Endometrium (tissue), 2 donors: ENCODE results near the gene DRD3.

Source experiments
- FAIRE-seq: peaks from 2 replicates; lab custom pipeline; 2012; peaks lifted over from hg19 to GRCh38; lab: Jason Lieb, UNC
- donor health status: control.
- donor health status: control.

The DRD3 gene

DNA sequence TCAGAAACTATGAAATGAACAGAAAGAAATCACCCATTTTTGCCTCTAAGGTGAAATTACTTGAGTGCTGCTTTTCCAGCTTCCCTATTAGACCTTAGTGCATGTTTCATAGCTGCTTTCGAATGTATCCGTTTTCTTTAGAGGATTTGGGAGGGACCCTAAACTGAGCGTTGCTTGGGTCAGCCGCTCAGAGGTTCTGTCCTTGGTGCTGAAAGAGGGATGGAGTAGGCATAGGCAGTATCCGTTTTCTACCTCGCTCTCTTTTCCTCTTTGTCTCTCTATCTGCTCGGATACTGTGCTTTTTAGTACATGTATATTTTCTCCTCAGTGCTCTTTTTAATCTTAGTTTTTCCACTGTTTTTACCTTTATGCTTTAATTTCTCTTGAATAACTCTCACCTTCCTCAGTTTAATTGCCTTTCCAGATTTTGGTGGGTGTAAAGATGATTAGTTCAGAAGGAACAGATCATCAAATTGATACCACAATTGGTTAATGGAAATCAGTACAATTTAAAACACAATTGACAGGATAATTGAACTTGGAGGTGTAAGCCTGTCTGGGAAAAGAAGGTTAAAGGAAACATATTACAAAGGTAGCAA lies at the start of gene DRD3:
Gene DRD3 (minus strand): TSS at position 283 of the 599 bp plus-strand sequence. CDS start 7,060 bp downstream, outside the sequence.
- FAIRE-seq: no peak

GRCh38 chr3:114227076-114227475 lies 48.2 kb upstream of the DRD3 start:
- no peak for FAIRE-seq

DNA sequence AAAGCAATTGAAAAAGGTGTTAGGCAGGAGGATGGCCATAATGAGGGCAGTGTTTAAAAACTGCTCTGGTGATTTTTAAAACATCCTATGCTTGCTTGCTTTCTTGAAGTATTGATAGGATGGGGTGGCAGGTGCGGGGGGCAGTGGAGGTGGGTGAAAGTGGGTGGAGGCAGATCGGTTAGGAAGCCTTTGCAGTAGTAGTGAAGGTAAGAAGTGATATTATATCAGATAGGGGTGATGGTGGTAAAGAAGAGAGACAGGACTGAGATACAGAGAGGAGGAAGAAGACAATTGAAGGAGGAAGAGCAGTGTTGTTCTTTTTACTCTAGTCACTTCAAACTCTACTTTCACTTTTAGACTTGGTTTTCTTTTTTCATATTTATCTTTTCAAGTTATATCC lies 47.5 kb upstream of the DRD3 start:
- no peak for FAIRE-seq

DNA sequence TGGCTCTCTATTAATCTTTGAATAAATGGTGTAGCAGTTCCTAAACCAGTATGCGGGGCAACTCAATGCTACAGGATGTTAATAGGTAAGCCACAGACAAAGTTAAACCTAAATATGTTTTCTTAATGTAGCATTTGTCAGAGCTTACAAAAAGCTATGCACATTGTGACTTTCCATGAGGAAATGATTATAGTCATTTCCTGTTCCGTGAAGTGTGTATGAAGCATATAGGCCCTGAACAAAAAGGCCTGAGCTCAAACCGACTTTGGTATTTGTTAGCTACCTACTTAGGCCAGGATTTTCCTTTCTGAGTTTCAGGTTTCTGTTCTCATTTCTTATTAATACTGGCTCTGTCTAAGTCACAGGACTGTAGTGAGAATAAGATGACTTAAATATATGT lies 44.3 kb upstream of the DRD3 start:
- no peak for FAIRE-seq

GRCh38 chr3:114221881-114222264 lies 43.0 kb upstream of the DRD3 start:
- no peak for FAIRE-seq

DNA sequence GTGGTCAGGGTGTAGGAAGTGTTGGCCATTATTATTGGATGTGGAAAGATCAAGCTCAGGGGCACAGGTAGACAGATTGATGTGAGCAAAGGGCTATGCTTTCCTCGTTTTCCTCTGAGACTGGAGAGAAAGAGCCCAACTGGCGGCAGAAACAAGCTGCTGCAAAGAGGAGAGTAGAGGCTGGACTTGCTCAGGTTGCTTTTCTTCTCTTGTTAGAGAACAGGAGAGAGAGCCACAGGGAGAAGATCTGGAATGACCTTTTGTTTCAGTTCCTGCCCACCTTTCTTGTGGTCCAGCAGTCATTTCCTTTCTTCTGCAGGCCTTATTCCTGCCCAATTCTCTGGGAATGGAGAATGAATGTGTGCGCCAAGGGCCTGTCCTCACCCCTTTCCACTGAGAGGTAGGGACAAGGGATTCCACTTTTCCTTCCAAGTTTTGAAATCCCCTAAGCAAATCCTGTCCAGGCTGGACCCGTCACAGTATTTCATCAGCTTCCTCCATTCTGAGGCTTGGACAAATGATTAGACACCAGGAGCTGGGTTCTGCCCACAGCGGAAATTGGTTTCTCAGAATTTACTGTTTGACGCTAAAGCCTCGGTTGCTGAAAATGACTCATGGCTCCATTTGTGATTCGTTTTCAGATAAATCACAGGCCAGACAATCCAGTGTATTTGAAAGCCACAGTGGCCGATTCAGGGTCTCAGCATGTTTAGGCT lies 42.5 kb upstream of the DRD3 start:
- no peak for FAIRE-seq

DNA sequence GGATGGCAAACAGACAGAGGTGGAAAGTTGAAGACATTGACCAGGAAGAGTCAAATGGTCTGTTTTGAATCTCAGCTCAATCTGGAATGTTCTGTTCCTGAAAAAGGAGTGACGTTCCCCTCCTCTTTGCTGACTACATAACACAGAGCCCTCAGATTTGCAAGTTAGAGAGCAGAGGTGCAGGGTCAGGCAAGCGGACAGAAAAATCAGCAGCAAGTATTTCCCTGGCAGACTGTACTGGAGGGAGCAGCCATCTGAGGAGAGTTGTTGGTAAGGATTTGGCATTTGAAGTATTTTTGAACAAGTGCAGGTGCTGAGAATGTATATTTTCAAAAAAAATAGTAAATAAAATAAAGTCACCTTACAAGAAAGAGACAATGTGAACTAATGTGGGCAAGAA lies 40.9 kb upstream of the DRD3 start:
- FAIRE-seq: no peak

- FAIRE-seq: no peak
These were observed 39.8 kb upstream of the DRD3 start for GRCh38 chr3:114218578-114219185.

DNA sequence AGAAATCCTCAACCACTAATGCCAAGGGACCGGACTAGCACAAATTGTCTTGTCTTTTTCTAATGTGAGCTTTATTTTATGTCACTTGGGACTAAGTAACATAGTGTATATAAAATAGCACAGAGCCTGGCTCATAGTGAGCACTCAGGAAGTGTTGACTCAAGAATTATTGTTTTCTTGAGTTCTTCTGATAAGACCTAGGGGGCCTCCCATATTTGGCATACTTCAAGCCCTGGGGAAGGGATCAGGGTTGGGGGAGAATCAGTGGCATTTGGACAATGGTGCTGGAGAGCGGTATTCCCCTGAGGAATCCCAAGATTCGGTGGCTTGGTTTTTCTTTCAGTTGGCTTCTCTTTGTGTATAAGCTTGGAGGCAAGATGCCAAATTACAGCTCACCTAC lies 39.2 kb upstream of the DRD3 start:
- no peak for FAIRE-seq

DNA sequence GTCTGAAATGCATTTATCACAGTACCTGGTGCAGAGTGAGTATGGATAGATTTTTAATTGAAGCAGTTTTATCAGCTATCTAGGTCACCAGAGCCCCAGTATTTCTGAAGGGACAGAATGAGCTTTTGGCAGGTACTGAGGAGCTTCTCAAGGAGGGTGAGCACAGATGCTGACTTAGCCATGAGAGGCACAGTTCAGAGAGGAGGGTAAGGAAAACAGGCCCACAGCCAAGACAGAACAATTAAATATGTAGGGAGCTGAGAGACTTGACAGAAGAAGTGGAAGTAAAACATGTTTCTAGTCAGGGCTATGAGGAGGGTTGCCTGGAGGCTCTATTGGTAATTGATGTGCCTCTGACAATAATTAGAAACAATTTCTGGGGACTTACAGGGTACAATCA lies 38.4 kb upstream of the DRD3 start:
- no peak for FAIRE-seq

DNA sequence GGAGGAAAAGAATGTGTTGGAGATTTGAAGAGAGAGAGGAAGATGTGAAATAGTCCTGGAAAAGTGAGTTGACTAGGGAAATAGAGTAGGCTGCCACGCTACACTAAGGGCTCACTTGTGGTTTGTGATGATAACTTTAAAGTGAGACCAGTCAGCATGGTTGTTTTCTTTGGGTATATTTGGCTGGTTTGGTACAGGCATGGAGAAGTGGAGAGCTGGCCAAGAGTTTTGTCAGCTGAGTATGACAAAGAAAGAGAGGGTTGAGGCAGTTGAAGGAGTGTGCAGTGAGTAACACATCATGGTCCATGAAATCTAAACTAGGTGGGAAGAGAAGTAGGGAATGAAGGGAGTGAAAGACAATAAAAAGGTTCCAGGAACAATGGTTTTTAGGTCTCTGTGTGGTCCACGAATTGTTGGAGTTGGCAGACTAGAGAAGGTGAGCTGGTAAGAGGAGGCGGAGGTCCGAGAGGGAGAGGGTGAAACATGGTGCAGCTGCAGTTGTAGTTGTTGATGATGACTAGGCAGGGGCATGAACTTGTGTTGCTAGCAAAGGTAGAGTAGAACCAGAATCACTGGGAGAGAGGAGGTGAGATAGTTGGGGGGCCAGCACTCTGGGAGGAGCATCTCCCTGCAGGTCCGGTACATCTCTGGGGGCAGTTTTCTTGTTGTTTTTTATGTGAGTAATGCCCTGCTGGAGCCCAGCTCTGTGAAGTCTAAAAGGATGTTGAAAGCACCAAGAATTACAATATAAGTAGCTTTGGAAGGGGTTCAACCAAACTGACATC lies 37.5 kb upstream of the DRD3 start:
- FAIRE-seq: no peak

DNA sequence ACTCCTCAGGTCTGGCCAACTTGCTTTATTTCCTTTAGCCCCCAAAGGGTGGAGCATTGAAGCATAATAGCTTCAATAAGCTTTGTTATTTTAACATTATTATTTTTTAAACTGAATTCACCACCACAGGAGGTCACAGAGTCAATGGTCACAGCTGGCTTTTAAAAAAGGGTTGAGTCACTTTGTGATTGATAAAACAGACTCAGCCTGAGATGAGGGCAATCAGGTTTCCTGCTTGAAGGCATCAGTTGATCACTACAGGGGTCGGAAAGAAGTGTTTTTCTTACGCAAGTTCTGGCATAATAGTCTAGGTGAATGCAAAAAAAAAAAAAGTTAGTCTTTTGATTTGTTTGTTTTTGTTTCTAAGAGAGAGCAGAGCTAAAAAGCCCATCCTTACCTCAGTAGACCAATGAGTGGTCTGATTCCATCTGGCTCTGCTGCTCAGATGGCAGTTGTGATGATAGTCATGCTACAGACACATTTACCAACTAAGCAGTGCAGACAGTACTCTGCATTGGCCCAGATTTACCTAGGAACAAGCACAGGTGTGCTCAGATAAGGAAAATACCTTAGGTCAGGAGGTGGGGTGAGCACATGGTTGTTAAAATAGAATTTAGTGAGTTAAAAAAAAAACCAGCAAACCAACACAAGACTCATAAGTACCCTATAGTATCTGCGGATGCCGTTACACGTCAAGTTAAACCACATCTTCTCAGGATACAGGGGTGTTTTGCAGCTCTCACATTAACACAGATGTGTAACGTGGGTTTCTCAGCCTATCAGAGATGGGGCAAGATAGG lies 35.9 kb upstream of the DRD3 start:
- FAIRE-seq: no peak

GRCh38 chr3:114213627-114214541 lies 35.0 kb upstream of the DRD3 start:
- no peak for FAIRE-seq

DNA sequence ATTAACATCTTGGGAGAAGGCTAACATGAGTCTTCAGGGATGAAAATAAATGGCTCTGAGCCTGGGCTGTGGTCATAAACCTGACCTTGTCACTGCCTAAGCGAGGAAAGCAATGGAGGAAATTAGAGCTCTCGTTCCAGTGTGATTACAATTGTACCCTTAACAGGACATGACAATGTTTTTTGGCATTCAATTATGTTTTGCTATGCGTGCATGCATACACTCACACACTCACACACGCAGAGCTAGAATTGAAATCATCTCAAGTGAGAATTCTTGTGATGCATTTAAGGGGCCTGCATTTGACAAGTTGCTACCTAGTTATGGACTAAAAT lies 34.4 kb upstream of the DRD3 start:
- no peak for FAIRE-seq

DNA sequence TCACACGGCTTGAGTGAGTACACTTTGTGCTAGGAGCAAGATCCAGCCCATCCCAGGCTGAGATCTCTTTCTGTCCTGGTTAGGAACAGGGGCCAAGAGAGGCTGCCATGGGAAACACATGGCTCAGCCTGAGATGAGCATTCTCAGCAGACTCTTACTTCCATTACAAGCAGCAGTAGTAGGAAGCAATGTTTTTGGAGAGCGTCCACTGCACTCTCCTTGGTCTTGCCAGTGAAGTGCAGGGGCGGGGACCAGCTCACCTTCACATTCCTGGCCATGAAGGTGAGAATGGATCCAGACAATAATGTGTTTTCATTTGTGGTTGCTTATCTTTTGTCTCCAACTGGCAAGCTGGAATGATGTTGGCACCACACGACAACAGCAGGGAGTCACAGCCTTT lies 33.8 kb upstream of the DRD3 start:
- no peak for FAIRE-seq

DNA sequence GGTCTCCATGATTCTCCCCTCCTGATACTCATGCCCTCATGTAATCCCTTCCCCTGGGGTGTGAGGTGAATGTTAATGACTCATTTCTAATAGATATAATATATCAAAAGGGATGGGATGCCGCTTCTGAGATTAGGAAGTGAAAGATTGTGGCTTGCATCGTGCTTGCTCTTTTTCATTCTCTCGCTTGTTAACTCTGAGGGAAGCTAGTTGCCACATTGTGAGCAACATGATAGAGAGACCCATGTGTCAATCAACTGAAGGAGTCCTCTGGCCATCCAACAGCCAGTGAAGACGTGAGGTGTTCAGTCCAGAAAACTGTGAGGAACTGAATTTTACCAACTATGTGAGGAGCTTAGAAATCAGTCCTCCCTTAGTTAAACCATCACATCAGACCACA lies 28.9 kb upstream of the DRD3 start:
- no peak for FAIRE-seq

- no peak for FAIRE-seq
These were observed 27.5 kb upstream of the DRD3 start for GRCh38 chr3:114206342-114206741.

DNA sequence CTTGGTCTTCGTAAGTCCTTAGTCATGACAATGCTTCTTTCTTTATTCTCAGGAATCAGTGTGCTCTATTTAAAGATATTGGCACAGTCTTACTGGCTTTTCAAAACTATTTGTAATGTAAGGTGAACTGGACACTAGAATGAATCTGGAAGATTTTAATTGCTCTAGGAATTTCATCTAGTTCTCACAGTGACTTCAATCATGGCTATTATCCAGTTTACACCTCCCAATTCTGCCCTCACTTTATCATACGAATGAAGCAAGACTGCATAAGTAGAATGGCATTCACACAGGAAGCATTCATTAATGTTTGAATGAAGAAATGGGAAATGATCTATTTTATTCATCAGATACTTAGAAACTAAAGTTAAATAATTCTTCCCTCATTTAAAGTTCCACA lies 26.7 kb upstream of the DRD3 start:
- FAIRE-seq: no peak

DNA sequence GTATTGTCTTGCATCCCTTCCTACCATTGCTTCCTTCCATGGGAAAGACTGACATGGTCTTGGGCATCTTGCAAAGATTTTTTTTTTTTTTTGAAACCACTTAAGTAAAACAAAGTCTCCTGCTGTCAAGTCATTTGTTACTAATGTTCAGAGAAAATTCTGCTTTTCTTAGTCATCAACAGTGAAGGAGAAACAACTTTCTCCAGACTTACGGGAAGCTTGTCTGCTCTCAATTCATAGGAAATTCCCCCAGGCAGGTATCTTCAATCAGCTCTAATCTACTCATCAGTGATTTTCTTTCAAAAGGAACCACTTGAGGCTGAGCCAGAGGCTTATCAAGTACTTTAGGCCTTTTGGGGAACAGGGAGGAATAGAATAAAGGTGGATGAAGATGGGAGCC lies 15.9 kb upstream of the DRD3 start:
- FAIRE-seq: no peak

- no peak for FAIRE-seq
These were observed 13.3 kb upstream of the DRD3 start for GRCh38 chr3:114192136-114192535.

DNA sequence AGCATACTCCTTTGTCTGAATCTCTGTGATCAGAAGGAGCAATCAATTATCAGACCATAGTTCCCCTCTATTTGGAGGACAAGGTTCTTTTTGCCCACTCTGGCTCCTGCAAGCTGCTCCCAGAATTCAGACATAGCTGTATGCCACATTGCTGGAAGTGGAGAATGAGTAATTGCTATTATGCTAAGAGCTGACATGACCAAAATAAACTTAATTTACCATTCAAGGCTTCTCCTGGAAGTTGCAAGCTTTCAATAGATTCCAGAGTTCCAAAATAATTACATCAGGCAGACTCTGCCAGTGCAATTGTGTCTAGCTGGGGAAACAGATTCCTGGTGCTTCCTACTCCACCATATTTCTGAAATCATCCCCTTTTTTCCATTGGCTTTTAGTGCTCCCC lies 7.6 kb upstream of the DRD3 start:
- FAIRE-seq: no peak
